HepG2 (cell line): ENCODE data around the gene PTPRD. TPM values are rescaled to one million over a fixed set of nuclear protein-coding genes. Genes with fewer than 3 reads are reported as not detected.

ENCODE experiments used
- ATAC-seq: fragments of 200-7000 bp; cut with Tn5 transposase; 3 replicates; pipeline ENCODE4 v1.9.1; 2020; ENCODE audit warnings: mild to moderate bottlenecking, moderate library complexity
- BruUV-seq: library from RNA; stranded (reverse); fragments of 400-500 nt; replicated peaks from 2 replicates; lab custom pipeline; 2021; lab: Mats Ljungman, UMichigan
- CTCF ChIA-PET: fragments of 300-600 bp; formaldehyde crosslinking; extraction: SDS; loops from one replicate; lab custom pipeline; 2021; ENCODE audit warnings: low total read pairs, inconsistent platforms, low intra/inter-chr PET ratio; lab: Yijun Ruan, JAX
- POLR2A ChIA-PET: fragments of 350-600 bp; sonication (Branson Sonifier 250); formaldehyde crosslinking; loops from one replicate; lab custom pipeline; 2020; ENCODE audit warnings: antibody characterized with exemption, inconsistent platforms; lab: Yijun Ruan, JAX
- DNase-seq: peaks from one replicate; pipeline ENCODE4 v3.0.0-alpha.2; 2015; ENCODE audit warnings: low spot score
- FAIRE-seq: peaks from 3 replicates; lab custom pipeline; 2011; peaks lifted over from hg19 to GRCh38; lab: Jason Lieb, UNC
- H2AFZ ChIP-seq: one replicate; pipeline ENCODE4 v1.6.1; 2011; ENCODE audit warnings: low read length, inconsistent platforms
- H3K27ac ChIP-seq: fragments of 300-600 bp; 3 replicates; pipeline ENCODE4 v1.8.0; 2011; ENCODE audit warnings: mixed run types, mild to moderate bottlenecking, mixed read lengths, low read length, inconsistent platforms; ENCODE audit not compliant: insufficient read depth; ENCODE audit errors: extremely low read length
- H3K27me3 ChIP-seq, 2 experiments: fragments of 200-600 bp in 1 of 2; 2 replicates in 1 of 2; 3 replicates in 1 of 2; pipeline versions ENCODE4 v1.6.0 to v1.8.0; 2011; ENCODE audit warnings: low read length in 2 of 2, mild to moderate bottlenecking in 2 of 2, moderate library complexity in 2 of 2, inconsistent platforms in 1 of 2; ENCODE audit not compliant: insufficient read depth in 2 of 2, control insufficient read depth in 1 of 2
- H3K36me3 ChIP-seq, 2 experiments: fragments of 200-600 bp in 1 of 2; replicated peaks in 1 of 2; 2 replicates in 1 of 2; 3 replicates in 1 of 2; pipeline versions ENCODE4 v1.5.1 to v1.8.0; 2011; ENCODE audit warnings: low read length in 2 of 2, inconsistent platforms in 1 of 2; ENCODE audit not compliant: insufficient read depth in 2 of 2, control insufficient read depth in 1 of 2
- H3K4me1 ChIP-seq: 2 replicates; pipeline ENCODE4 v1.5.1; 2012; ENCODE audit warnings: low read length, inconsistent platforms; ENCODE audit not compliant: insufficient read depth
- H3K4me2 ChIP-seq: 2 replicates; pipeline ENCODE4 v1.6.0; 2011; ENCODE audit warnings: low read depth, low read length, inconsistent platforms
- H3K4me3 ChIP-seq, 3 experiments: fragments of 200-600 bp in 1 of 3; sonication (generic), shearing (Covaris generic) in 1 of 3; replicated peaks in 1 of 3; 2 replicates each; pipeline ENCODE4 v1.5.1; 2011 to 2016; ENCODE audit warnings: low read length in 3 of 3, inconsistent platforms in 2 of 3, low read depth in 2 of 3, mild to moderate bottlenecking in 2 of 3, control low read depth in 1 of 3, mixed read lengths in 1 of 3; ENCODE audit not compliant: insufficient read depth in 1 of 3
- H3K79me2 ChIP-seq: one replicate; pipeline ENCODE4 v1.6.1; 2011; ENCODE audit warnings: low read length, inconsistent platforms; ENCODE audit not compliant: insufficient read depth
- H3K9ac ChIP-seq: 2 replicates; pipeline ENCODE4 v1.6.0; 2011; ENCODE audit warnings: mild to moderate bottlenecking, low read depth, low read length, inconsistent platforms; ENCODE audit not compliant: insufficient read depth
- H3K9me3 ChIP-seq: 2 replicates; pipeline ENCODE4 v1.5.1; 2012; ENCODE audit warnings: mild to moderate bottlenecking, low read length
- H4K20me1 ChIP-seq: 2 replicates; pipeline ENCODE4 v1.6.0; 2011; ENCODE audit warnings: inconsistent platforms, mild to moderate bottlenecking, low read length, moderate library complexity; ENCODE audit not compliant: insufficient read depth
- ARHGAP35 ChIP-seq: sonication (generic); formaldehyde crosslinking; IDR thresholded peaks from 2 replicates; pipeline ENCODE4 v1.9.0; 2022; ENCODE audit warnings: mild to moderate bottlenecking, inconsistent platforms, moderate library complexity, missing genetic modification reagents, borderline replicate concordance
- FOXP4 ChIP-seq: sonication (generic); formaldehyde crosslinking; IDR thresholded peaks from 2 replicates; pipeline ENCODE4 v1.4.0; 2020; ENCODE audit warnings: missing genetic modification reagents
- HBP1 ChIP-seq: IDR thresholded peaks from 2 replicates; pipeline ENCODE4 v1.6.1; 2016; ENCODE audit warnings: low read depth, control low read depth
- PHB2 ChIP-seq: fragments of 450-650 bp; IDR thresholded peaks from 2 replicates; pipeline ENCODE4 v1.6.1; 2018; ENCODE audit not compliant: partially characterized antibody
- PHF8 ChIP-seq: sonication (generic); formaldehyde crosslinking; IDR thresholded peaks from 2 replicates; pipeline ENCODE4 v1.5.0; 2020; ENCODE audit warnings: missing genetic modification reagents
- TBP ChIP-seq: sonication (generic); formaldehyde crosslinking; IDR thresholded peaks from 2 replicates; pipeline ENCODE4 v1.5.0; 2020; ENCODE audit warnings: missing genetic modification reagents
- TBX2 ChIP-seq: sonication (generic); formaldehyde crosslinking; IDR thresholded peaks from 2 replicates; pipeline ENCODE4 v1.5.0; 2020; ENCODE audit warnings: missing genetic modification reagents, mild to moderate bottlenecking, borderline replicate concordance
- ZBTB7B ChIP-seq: sonication (generic); formaldehyde crosslinking; IDR thresholded peaks from 2 replicates; pipeline ENCODE4 v1.4.0; 2020; ENCODE audit warnings: missing genetic modification reagents
- ZNF335 ChIP-seq: sonication (generic); formaldehyde crosslinking; IDR thresholded peaks from 2 replicates; pipeline ENCODE4 v1.4.0; 2020; ENCODE audit warnings: missing genetic modification reagents
- ZNF790 ChIP-seq: sonication (generic); formaldehyde crosslinking; IDR thresholded peaks from 2 replicates; pipeline ENCODE4 v1.8.0; 2022; ENCODE audit warnings: missing genetic modification reagents, mild to moderate bottlenecking, borderline replicate concordance
- ZNF891 ChIP-seq: sonication (generic); formaldehyde crosslinking; IDR thresholded peaks from 2 replicates; pipeline ENCODE4 v1.5.0; 2020; ENCODE audit warnings: mild to moderate bottlenecking, missing genetic modification reagents
- WGBS: methylation state at CpG from one replicate; pipeline ENCODE4 v1.1.6; 2017; ENCODE audit warnings: low lambda C conversion rate; 5-methylcytosine and 5-hydroxymethylcytosine counted together
- in situ Hi-C: cut with HindIII; loops from 2 replicates; pipeline ENCODE4 v1.10.0; 2017; ENCODE audit warnings: low pct_unique_long_range_greater_than_20kb; ENCODE audit not compliant: extremely low pct_ligation_motif_present
- intact Hi-C: fragments of 100-400 bp; cut with micrococcal nuclease; formaldehyde crosslinking; loops from one replicate; pipeline ENCODE4 v1.10.0; 2022; ENCODE audit not compliant: unreplicated experiment
- polyA plus RNA-seq, 8 experiments: library from polyadenylated mRNA; depleted of rRNA in 3 of 8; stranded (reverse) in 7 of 8; unstranded in 1 of 8; fragments of >200 nt; fragmentation: Illumina TruSeq in 4 of 8; extraction: Trizol in 4 of 8; gene quantifications; 2 replicates each; pipeline versions ENCODE4 v1.2.1 to v1.2.3, GENCODE V29; 2011 to 2016; ENCODE audit warnings: low read depth in 4 of 8, missing spikeins in 1 of 8, mixed read lengths in 1 of 8; ENCODE audit not compliant: insufficient read depth in 1 of 8
- total RNA-seq, 5 experiments: library from RNA; depleted of rRNA; stranded (reverse); fragments of >200 nt; fragmentation: Illumina TruSeq; extraction: Trizol; gene quantifications; 2 replicates each; pipeline ENCODE4 v1.2.3, GENCODE V29; 2016; ENCODE audit warnings: low read depth in 1 of 5

Gene PTPRD
- total and polyA plus RNA-seq, 2 of the 13 experiments (the other 11 are each of a cell fraction or from before 2014, with no cell fraction given): 0.05 TPM; not detected in 1

- ATAC-seq (no peak), FAIRE-seq (no peak), DNase-seq (no peak)
- CTCF ChIA-PET: no interaction called here
- no peak for TF ChIP-seq ZBTB7B (CRISPR knock-in tag)
- no peak for TF ChIP-seq PHB2
- no peak for TF ChIP-seq ZNF335
- TF ChIP-seq ZNF891 (CRISPR knock-in tag): no peak
- no peak for TF ChIP-seq HBP1 (CRISPR knock-in tag)
- TF ChIP-seq TBX2 (CRISPR knock-in tag): no peak
- no peak for TF ChIP-seq FOXP4 (CRISPR knock-in tag)
- no peak for TF ChIP-seq TBP (CRISPR knock-in tag)
- no peak for TF ChIP-seq PHF8 (CRISPR knock-in tag)
- TF ChIP-seq ARHGAP35 (CRISPR knock-in tag): no peak
- TF ChIP-seq ZNF790 (CRISPR knock-in tag): no peak
- H3K4me3 ChIP-seq: no peak overlapping the region
- intact Hi-C loops: no loop called here
- no peak overlapping the region for H3K4me2 ChIP-seq
- no peaks in the 10 kb centered on the region for H3K9me3 ChIP-seq
- H3K36me3 ChIP-seq: no peaks in the 10 kb centered on the region
- no TSS peak for BruUV-seq
- POLR2A ChIA-PET: no interaction called here
- no peaks in the 10 kb centered on the region for H3K79me2 ChIP-seq
- H3K27ac ChIP-seq: no peak overlapping the region
- H3K4me1 ChIP-seq: no peaks in the 10 kb centered on the region
- no peak overlapping the region for H2AFZ ChIP-seq
- H4K20me1 ChIP-seq: no peaks in the 10 kb centered on the region
- in situ Hi-C loops: no loop called here
- no peaks in the 10 kb centered on the region for H3K27me3 ChIP-seq
- no peak overlapping the region for H3K9ac ChIP-seq
- 21% methylated on average over 3 of the region's 3 CpGs for WGBS
Observed at GRCh38 chr9:10212702-10213101, 400.1 kb downstream of the PTPRD start.
